GM12878 (cell line): Measurements from ENCODE around the gene STARD13. TPM values are rescaled to one million over a fixed set of nuclear protein-coding genes. Genes with fewer than 3 reads are reported as not detected.

ENCODE experiments used
- ATAC-seq: fragments of 200-7000 bp; cut with Tn5 transposase; 3 replicates; pipeline ENCODE4 v1.9.1; 2020; ENCODE audit warnings: mild to moderate bottlenecking, moderate library complexity
- BruUV-seq: library from RNA; stranded (reverse); fragments of 400-500 nt; replicated peaks from 2 replicates; lab custom pipeline; 2021; lab: Mats Ljungman, UMichigan
- CTCF ChIA-PET: fragments of 300-600 bp; sonication (Branson Sonifier 250); formaldehyde crosslinking; extraction: SDS; loops from one replicate; lab custom pipeline; 2021; ENCODE audit warnings: inconsistent platforms; lab: Yijun Ruan, JAX
- POLR2A ChIA-PET: fragments of 350-600 bp; formaldehyde crosslinking; extraction: SDS; loops from one replicate; lab custom pipeline; 2021; ENCODE audit warnings: inconsistent platforms; lab: Charles Lee
- RAD21 ChIA-PET: fragments of 300-600 bp; sonication (Branson Sonifier 250); formaldehyde crosslinking; loops from one replicate; lab custom pipeline; 2023; ENCODE audit warnings: antibody characterized with exemption; ENCODE audit not compliant: unreplicated experiment; lab: Charles Lee
- SMC1A ChIA-PET: fragments of 300-600 bp; sonication (Branson Sonifier 250); formaldehyde crosslinking; loops from one replicate; lab custom pipeline; 2023; ENCODE audit not compliant: unreplicated experiment, uncharacterized antibody; lab: Charles Lee
- DNase-seq: peaks from one replicate; pipeline ENCODE4 v3.0.0-alpha.2; 2011; ENCODE audit warnings: low read depth, low spot score
- FAIRE-seq: peaks from 3 replicates; lab custom pipeline; 2011; peaks lifted over from hg19 to GRCh38; lab: Jason Lieb, UNC
- H2AFZ ChIP-seq: 2 replicates; pipeline ENCODE4 v1.6.0; 2011; ENCODE audit warnings: low read depth, low read length, control low read depth; ENCODE audit not compliant: control insufficient read depth
- H3K27ac ChIP-seq: 2 replicates; pipeline ENCODE4 v1.5.1; 2011; ENCODE audit warnings: control low read depth; ENCODE audit not compliant: control insufficient read depth, insufficient read depth
- H3K27me3 ChIP-seq, 2 experiments: replicated peaks in 1 of 2; 2 replicates each; pipeline versions ENCODE4 v1.6.0 to v1.6.1; 2011; ENCODE audit warnings: low read length in 1 of 2; ENCODE audit not compliant: control insufficient read depth in 2 of 2, insufficient read depth in 2 of 2
- H3K36me3 ChIP-seq, 2 experiments: 2 replicates each; pipeline ENCODE4 v1.5.1; 2011; ENCODE audit warnings: low read length in 1 of 2; ENCODE audit not compliant: control insufficient read depth in 2 of 2, insufficient read depth in 2 of 2
- H3K4me1 ChIP-seq: 2 replicates; pipeline ENCODE4 v1.6.1; 2011; ENCODE audit warnings: mild to moderate bottlenecking, low read length, moderate library complexity, mixed read lengths; ENCODE audit not compliant: control insufficient read depth, insufficient read depth
- H3K4me2 ChIP-seq: 2 replicates; pipeline ENCODE4 v1.6.0; 2011; ENCODE audit warnings: control low read depth; ENCODE audit not compliant: control insufficient read depth, insufficient read depth
- H3K4me3 ChIP-seq: fragments of 200-600 bp; sonication (generic); 2 replicates; pipeline ENCODE4 v1.5.1; 2016
- H3K79me2 ChIP-seq: 2 replicates; pipeline ENCODE4 v1.6.0; 2011; ENCODE audit warnings: low read length; ENCODE audit not compliant: control insufficient read depth, insufficient read depth
- H3K9ac ChIP-seq: 2 replicates; pipeline ENCODE4 v1.8.0; 2011; ENCODE audit warnings: low read length, control low read depth, mixed read lengths; ENCODE audit not compliant: control insufficient read depth, insufficient read depth
- H3K9me3 ChIP-seq: replicated peaks from 3 replicates; pipeline ENCODE4 v1.5.1; 2011; ENCODE audit warnings: mild to moderate bottlenecking, low read length; ENCODE audit not compliant: control insufficient read depth, insufficient read depth
- H4K20me1 ChIP-seq: 2 replicates; pipeline ENCODE4 v1.6.0; 2011; ENCODE audit not compliant: control insufficient read depth, insufficient read depth
- ATF3 ChIP-seq: IDR thresholded peaks from 2 replicates; pipeline ENCODE4 v1.6.1; 2011; ENCODE audit warnings: low read depth, mild to moderate bottlenecking, low read length, moderate library complexity, borderline replicate concordance; ENCODE audit errors: extremely low read depth
- BMI1 ChIP-seq: fragments of 450-650 bp; IDR thresholded peaks from 2 replicates; pipeline ENCODE4 v1.6.1; 2016; ENCODE audit warnings: mild to moderate bottlenecking, moderate library complexity, borderline replicate concordance
- CBX5 ChIP-seq: sonication (generic); IDR thresholded peaks from 2 replicates; pipeline ENCODE4 v1.6.1; 2016; ENCODE audit warnings: low read depth, moderate library complexity, mild to moderate bottlenecking, inconsistent platforms
- EZH2 ChIP-seq: IDR thresholded peaks from 2 replicates; pipeline ENCODE4 v1.6.1; 2012; ENCODE audit warnings: low read depth, mild to moderate bottlenecking, control low read depth, inconsistent platforms, low read length, borderline replicate concordance; ENCODE audit not compliant: control insufficient read depth
- HCFC1 ChIP-seq: fragments of 150-350 bp; IDR thresholded peaks from 2 replicates; pipeline ENCODE4 v1.6.1; 2014; ENCODE audit warnings: low read length
- JUNB ChIP-seq: IDR thresholded peaks from 2 replicates; pipeline ENCODE4 v1.6.1; 2016; ENCODE audit warnings: antibody characterized with exemption, mild to moderate bottlenecking
- KAT2A ChIP-seq: conservative IDR thresholded peaks from 2 replicates; pipeline ENCODE4 v1.6.1; 2011; ENCODE audit warnings: low read depth, low read length; ENCODE audit not compliant: control insufficient read depth
- MEF2A ChIP-seq: IDR thresholded peaks from 2 replicates; pipeline ENCODE4 v1.6.1; 2011; ENCODE audit warnings: low read depth, mild to moderate bottlenecking, low read length, moderate library complexity; ENCODE audit not compliant: insufficient read depth
- MTA3 ChIP-seq: IDR thresholded peaks from 2 replicates; pipeline ENCODE4 v1.6.1; 2012; ENCODE audit warnings: low read length, inconsistent platforms, borderline replicate concordance
- PRDM15 ChIP-seq: fragments of 450-650 bp; formaldehyde crosslinking; IDR thresholded peaks from 2 replicates; pipeline ENCODE4 v1.4.0; 2020; ENCODE audit warnings: mild to moderate bottlenecking, moderate library complexity
- RBBP5 ChIP-seq: fragments of 200-600 bp; sonication (generic); conservative IDR thresholded peaks from 2 replicates; pipeline ENCODE4 v1.6.1; 2016
- SIX5 ChIP-seq: IDR thresholded peaks from 2 replicates; pipeline ENCODE4 v1.6.1; 2011; ENCODE audit warnings: mild to moderate bottlenecking, low read depth, low read length, moderate library complexity; ENCODE audit not compliant: severe bottlenecking
- SMARCA5 ChIP-seq: fragments of 450-650 bp; IDR thresholded peaks from 2 replicates; pipeline ENCODE4 v1.6.1; 2017; ENCODE audit warnings: mild to moderate bottlenecking
- TARDBP ChIP-seq: IDR thresholded peaks from 2 replicates; pipeline ENCODE4 v1.6.1; 2016; ENCODE audit warnings: borderline replicate concordance
- TCF3 ChIP-seq: IDR thresholded peaks from 2 replicates; pipeline ENCODE4 v1.6.1; 2012; ENCODE audit warnings: low read depth, mild to moderate bottlenecking, low read length, borderline replicate concordance; ENCODE audit not compliant: insufficient read depth
- USF1 ChIP-seq: IDR thresholded peaks from 2 replicates; pipeline ENCODE4 v1.6.1; 2011; ENCODE audit warnings: borderline replicate concordance, low read depth, mild to moderate bottlenecking, moderate library complexity, mixed read lengths, low read length; ENCODE audit not compliant: insufficient read depth; ENCODE audit errors: extremely low read length
- ZNF274 ChIP-seq: IDR thresholded peaks from one replicate; pipeline ENCODE4 v1.8.0; 2011; ENCODE audit not compliant: insufficient read length, insufficient read depth
- ZSCAN29 ChIP-seq: fragments of 450-650 bp; IDR thresholded peaks from 2 replicates; pipeline ENCODE4 v1.6.1; 2017; ENCODE audit warnings: mild to moderate bottlenecking, moderate library complexity
- ZZZ3 ChIP-seq: IDR thresholded peaks from 2 replicates; pipeline ENCODE4 v1.6.1; 2011; ENCODE audit warnings: low read depth; ENCODE audit not compliant: control insufficient read depth, insufficient read length
- WGBS: methylation state at CpG from one replicate; pipeline ENCODE4 v1.1.6; 2016; ENCODE audit warnings: low lambda C conversion rate; ENCODE audit not compliant: insufficient replicate concordance, insufficient coverage; ENCODE audit errors: missing lambda C conversion rate; 5-methylcytosine and 5-hydroxymethylcytosine counted together
- in situ Hi-C: fragments of 300-500 bp; cut with MboI; formaldehyde crosslinking; loops from 9 replicates; pipeline ENCODE4 v1.14.3; 2018; ENCODE audit warnings: mixed read lengths
- intact Hi-C: fragments of 100-400 bp; cut with micrococcal nuclease; formaldehyde crosslinking; loops from one replicate; pipeline ENCODE4 v1.14.2; 2022; ENCODE audit not compliant: unreplicated experiment
- polyA plus RNA-seq, 11 experiments: library from polyadenylated mRNA; depleted of rRNA in 4 of 11; unstranded in 6 of 11; stranded (reverse) in 5 of 11; fragments of >200 nt; fragmentation: Nextera tagmentation in 4 of 11; fragmentation: Illumina TruSeq in 1 of 11; extraction: Ambion mirVana in 4 of 11; extraction: Trizol in 1 of 11; gene quantifications; 1 replicate in 1 of 11; 2 replicates in 10 of 11; pipeline versions ENCODE4 v1.2.1 to v1.2.3, GENCODE V29; 2011 to 2016; ENCODE audit warnings: inconsistent platforms in 2 of 11, missing spikeins in 2 of 11, low read depth in 1 of 11
- total RNA-seq, 4 experiments: library from RNA; depleted of rRNA in 3 of 4; stranded (reverse); fragments of >200 nt in 3 of 4; fragmentation: Illumina TruSeq in 1 of 4; extraction: Trizol in 1 of 4; gene quantifications; 2 replicates each; pipeline versions ENCODE4 v1.2.1 to v1.2.3, GENCODE V29; 2013 to 2021

Gene STARD13
- total and polyA plus RNA-seq, 10 of the 15 experiments (the other 5 are each of a cell fraction or from before 2014, with no cell fraction given) = 4.0 to 41.6 (median 10.1) TPM

- TF ChIP-seq KAT2A = no peak
- no peak for TF ChIP-seq MTA3
- TF ChIP-seq HCFC1 = no peak
- TF ChIP-seq SMARCA5 = no peak
- TF ChIP-seq TCF3 = no peak
These were observed 193.2 kb downstream of the STARD13 start (continued) for GRCh38 chr13:33092073-33092987.

- 81% methylated on average over 5 of the region's 5 CpGs for WGBS
- SMC1A ChIA-PET = interaction anchor here (1.7 kb wide), 1 partner anchor 10 kb away, joined by 4 read pairs; no protein-coding TSS in a partner anchor
- Histone ChIP-seq H3K27me3 (no peaks in the 10 kb centered on the region), H4K20me1 (no peaks in the 10 kb centered on the region), H2AFZ (no peak overlapping the region), H3K4me3 (no peak overlapping the region), H3K79me2 (no peaks in the 10 kb centered on the region), H3K9me3 (no peaks in the 10 kb centered on the region), H3K9ac (no peak overlapping the region), H3K4me1 (no peaks in the 10 kb centered on the region), H3K36me3 (no peaks in the 10 kb centered on the region), H3K4me2 (no peak overlapping the region), H3K27ac (no peak overlapping the region)
- intact Hi-C loops (no loop called here), in situ Hi-C loops (no loop called here)
- CTCF ChIA-PET = no interaction called here
- RAD21 ChIA-PET = no interaction called here
- BruUV-seq = no TSS peak
- POLR2A ChIA-PET = no interaction called here
- TF ChIP-seq CBX5 = no peak
- no peak for TF ChIP-seq USF1
- TF ChIP-seq EZH2 = no peak
- no peak for TF ChIP-seq MEF2A
- no peak for TF ChIP-seq ZSCAN29
- TF ChIP-seq TARDBP = no peak
- no peak for TF ChIP-seq ZZZ3
- TF ChIP-seq RBBP5 = no peak
- TF ChIP-seq SIX5 = no peak
- no peak for TF ChIP-seq ZNF274
- no peak for TF ChIP-seq PRDM15 (CRISPR knock-in tag)
- no peak for TF ChIP-seq JUNB
- TF ChIP-seq BMI1 = no peak
- no peak for TF ChIP-seq ATF3
- DNase-seq (no peak), FAIRE-seq (no peak), ATAC-seq (no peak)
These were observed 194.2 kb downstream of the STARD13 start for GRCh38 chr13:33091415-33091774.
